GM18868 (cell line): Measurements from ENCODE around the gene GNB1.
"Not testable (repeated sequence)": the region's sequence is repeated elsewhere in the genome, so short reads cannot be mapped to it uniquely, and the experiment has no call there.

Source experiments
- ATAC-seq: cut with Tn5 transposase; IDR thresholded peaks from one replicate; pipeline ENCODE4 v1.9.1; 2021; ENCODE audit warnings: mild to moderate bottlenecking, moderate library complexity; ENCODE audit not compliant: unreplicated experiment

The GNB1 gene

GRCh38 chr1:1752190-1752589, 138.7 kb downstream of the GNB1 start:
- no peak for ATAC-seq

- not testable (repeated sequence) for ATAC-seq
Observed at GRCh38 chr1:1749941-1750340, 140.9 kb downstream of the GNB1 start.

GRCh38 chr1:1748686-1749321, 142.1 kb downstream of the GNB1 start:
- ATAC-seq: no peak

DNA sequence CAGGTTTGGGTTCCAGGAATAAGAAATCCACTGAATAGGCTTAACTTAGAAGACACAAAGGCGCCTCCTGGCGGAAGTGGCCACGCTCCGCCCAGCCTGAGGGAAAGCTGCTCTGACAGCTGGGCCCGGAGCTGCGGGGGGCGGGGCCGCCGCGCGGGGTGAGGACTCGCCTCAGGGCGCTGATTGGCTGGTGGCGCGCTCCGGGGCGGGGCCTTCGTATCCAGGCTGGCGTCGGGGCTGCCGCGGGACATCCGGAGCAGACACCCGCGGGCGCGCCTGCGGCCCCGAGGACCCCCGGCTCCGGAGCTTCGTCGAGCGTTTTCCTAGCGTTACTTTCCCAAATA, 144.3 kb downstream of the GNB1 start:
- peak; percentile 80 for ATAC-seq

DNA sequence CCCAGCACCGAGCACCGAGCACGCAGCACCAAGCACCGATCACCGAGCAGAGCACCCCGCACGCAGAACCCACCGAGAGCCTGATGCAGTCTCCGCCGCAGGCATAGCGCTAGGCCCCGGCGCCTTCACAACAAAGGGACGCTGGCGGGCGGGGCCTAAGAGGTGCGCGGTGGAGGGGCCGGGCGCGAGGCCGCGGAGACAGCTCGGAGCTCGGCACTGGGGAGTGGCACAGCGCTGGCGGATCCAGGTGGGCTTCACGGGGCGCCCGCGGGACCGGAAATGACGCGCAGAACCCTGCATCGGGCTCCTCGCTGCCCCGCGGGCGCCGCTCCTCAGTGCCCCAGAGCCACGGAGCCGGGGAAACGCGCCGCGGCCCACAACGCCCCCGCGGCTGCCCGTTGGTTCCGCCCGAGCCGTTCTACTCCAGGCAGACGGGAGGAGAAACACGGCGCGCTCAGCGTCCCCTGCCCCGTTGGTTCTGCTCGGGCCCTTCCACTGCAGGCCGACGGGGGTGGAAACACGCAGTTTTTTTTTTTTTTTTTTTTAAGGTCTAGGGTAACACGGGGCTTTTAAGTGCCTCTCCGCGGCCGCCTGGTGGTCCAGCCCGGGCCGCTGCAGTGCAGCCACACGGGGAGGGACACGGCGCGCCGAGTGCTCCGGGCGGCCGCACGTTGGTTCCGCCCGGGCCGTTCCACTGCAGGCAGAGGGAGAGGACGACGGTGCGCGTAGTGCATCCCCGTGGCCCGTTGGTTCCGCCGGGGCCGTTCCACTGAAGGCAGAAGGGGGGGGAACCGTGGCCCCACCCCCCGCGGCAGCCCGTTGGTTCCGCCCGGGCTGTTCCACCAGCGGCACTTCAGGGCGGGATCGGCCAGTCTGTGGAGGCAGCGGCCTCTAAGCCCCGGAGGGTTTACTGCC, 145.0 kb downstream of the GNB1 start:
- peak; percentile 65 for ATAC-seq

DNA sequence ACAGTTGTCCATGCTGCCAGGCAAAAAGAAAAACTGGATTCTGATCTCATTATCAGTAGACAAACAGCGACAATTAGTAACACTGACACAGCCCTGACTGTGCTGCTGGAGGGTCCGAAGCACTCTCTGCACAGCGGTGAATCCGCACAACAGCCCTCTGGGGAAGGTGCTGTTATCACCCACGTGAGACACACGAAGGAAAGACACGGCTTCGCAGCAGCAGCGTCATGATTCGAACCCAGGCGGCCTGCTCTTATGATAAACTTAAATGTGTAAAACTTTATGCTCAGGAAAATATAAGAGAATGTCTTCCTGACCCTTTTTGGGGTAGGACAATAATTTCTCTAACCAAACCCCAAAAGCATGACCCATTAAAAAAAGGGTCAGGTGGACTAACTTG, 148.4 kb downstream of the GNB1 start:
- not testable (repeated sequence) for ATAC-seq

GRCh38 chr1:1741013-1741412, 149.9 kb downstream of the GNB1 start:
- not testable (repeated sequence) for ATAC-seq

DNA sequence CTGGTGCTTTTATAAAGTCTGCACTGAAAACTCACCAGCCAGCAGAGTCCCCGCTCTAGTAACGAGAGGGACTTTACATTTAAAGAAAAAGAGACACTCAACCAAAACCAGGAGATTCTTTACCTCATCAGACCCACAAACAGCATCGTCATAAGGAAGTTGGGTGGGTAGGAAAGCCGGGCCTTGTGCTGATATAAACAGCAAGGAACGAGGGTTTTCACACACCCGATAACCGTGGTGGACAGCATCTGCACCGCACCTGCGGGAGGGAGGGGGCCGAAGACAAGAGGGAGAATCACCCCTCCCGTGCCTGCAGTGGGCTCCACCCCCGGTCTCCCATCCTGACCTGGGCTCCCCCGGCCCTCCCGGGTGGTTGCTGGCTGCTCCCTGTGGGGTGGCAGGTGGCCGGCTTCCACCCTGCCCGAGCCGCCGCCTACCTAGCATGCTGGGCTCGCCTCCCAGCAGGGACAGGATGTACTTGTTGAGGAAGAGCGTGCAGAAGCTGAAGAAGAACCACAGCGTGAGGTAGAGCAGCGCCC, 152.0 kb downstream of the GNB1 start:
- not testable (repeated sequence) for ATAC-seq

DNA sequence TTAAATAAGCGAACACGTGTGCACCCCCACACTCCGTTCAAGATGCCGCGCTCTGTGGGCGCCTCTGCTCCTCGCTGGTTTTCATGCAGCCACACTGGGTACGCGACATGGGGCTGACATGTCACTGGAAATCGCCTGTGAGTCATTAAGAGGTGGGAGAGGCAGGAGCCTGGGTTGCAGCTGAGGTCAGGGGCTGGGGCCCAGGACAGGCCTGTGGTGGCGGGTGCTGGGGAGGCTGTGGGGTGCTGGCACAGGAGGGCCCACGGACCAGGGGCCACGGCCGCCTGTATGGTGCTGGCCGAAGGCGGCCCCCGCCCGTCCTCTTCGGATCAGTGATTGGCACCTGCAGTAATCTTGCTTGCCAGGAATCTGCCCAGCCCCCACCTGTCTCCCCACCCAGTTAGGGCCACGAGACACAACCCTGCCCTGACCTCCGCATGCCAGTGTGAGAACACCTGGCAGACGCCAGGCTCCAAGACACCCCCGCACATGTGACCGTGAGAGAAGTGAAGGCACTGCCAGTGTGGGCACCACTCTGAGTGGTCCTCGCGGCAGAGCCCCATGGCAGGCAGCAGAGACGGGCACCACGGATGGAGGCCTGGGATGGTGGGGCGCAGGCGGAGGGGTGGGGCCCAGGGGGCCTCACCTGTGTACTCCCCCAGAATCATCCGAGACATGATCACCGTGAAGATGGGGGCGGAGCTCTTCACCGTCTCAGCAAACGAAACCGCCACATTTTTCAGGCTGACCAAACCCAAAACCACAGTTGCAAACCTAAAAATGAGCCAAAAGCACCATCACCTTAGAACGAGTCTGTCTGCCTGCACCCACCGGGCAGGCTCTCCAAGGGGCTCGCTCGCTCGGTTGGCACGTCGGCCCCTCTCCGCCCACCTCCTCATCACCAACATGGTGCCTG, 153.0 kb downstream of the GNB1 start:
- ATAC-seq: not testable (repeated sequence)
